GM04503 (cell line): Measurements from ENCODE around the gene SPEM3.

Experiments used
- DNase-seq: peaks from one replicate; pipeline ENCODE4 v3.0.0-alpha.2; 2012; ENCODE audit warnings: low read depth

Gene SPEM3

GRCh38 chr17:7403977-7404736 lies 24.5 kb upstream of the SPEM3 start, which contains the start of gene TMEM256:
Gene TMEM256 (minus strand): TSS chr17:7404097. CDS start chr17:7404084, 13 bp downstream.
- peak; percentile 95 for DNase-seq

- no peak for DNase-seq
These were observed 23.8 kb upstream of the SPEM3 start for GRCh38 chr17:7404737-7405349.

GRCh38 chr17:7405350-7406234 lies 23.1 kb upstream of the SPEM3 start:
- no peak for DNase-seq

- DNase-seq = no peak
These were observed 22.3 kb upstream of the SPEM3 start for GRCh38 chr17:7406235-7406825.

GRCh38 chr17:7407082-7407481 lies 21.6 kb upstream of the SPEM3 start:
- DNase-seq = no peak

- DNase-seq = no peak
These were observed 21.0 kb upstream of the SPEM3 start, which contains the start of gene NLGN2 for GRCh38 chr17:7407485-7408251. Gene NLGN2 (plus strand): TSS chr17:7407845. CDS start chr17:7408256, 411 bp downstream.

GRCh38 chr17:7408252-7408727 lies 20.4 kb upstream of the SPEM3 start:
- no peak for DNase-seq

GRCh38 chr17:7408863-7409262 lies 19.8 kb upstream of the SPEM3 start:
- no peak for DNase-seq

- no peak for DNase-seq
These were observed 18.9 kb upstream of the SPEM3 start for GRCh38 chr17:7409716-7410115.

- DNase-seq = no peak
These were observed 17.8 kb upstream of the SPEM3 start for GRCh38 chr17:7410634-7411426.

GRCh38 chr17:7411427-7411750 lies 17.3 kb upstream of the SPEM3 start:
- no peak for DNase-seq

GRCh38 chr17:7413346-7413985 lies 15.2 kb upstream of the SPEM3 start:
- DNase-seq = no peak

- DNase-seq = no peak
These were observed 13.8 kb upstream of the SPEM3 start for GRCh38 chr17:7414837-7415236.

GRCh38 chr17:7415784-7416183 lies 12.9 kb upstream of the SPEM3 start:
- no peak for DNase-seq

GRCh38 chr17:7416323-7416722 lies 12.3 kb upstream of the SPEM3 start:
- DNase-seq = no peak

GRCh38 chr17:7417056-7417655 lies 11.5 kb upstream of the SPEM3 start:
- DNase-seq = no peak

GRCh38 chr17:7418472-7419152 lies 10.0 kb upstream of the SPEM3 start:
- no peak for DNase-seq

GRCh38 chr17:7419819-7420610 lies 8.6 kb upstream of the SPEM3 start, which contains the start of gene SPEM1:
Gene SPEM1 (plus strand): TSS chr17:7420324. CDS start chr17:7420385, 61 bp downstream.
- no peak for DNase-seq
